IPS-NIHi11 (cell line): ENCODE results near the gene SREK1.
"Not testable (repeated sequence)": the region's sequence is repeated elsewhere in the genome, so short reads cannot be mapped to it uniquely, and the experiment has no call there.

Source experiments
- DNase-seq: peaks from one replicate; pipeline ENCODE4 v3.0.0; 2012; ENCODE audit warnings: mixed read lengths, low spot score

Gene SREK1

GRCh38 chr5:66222455-66222854 is 78.4 kb downstream of the SREK1 start:
- DNase-seq, result no peak

GRCh38 chr5:66222896-66223295 is 78.8 kb downstream of the SREK1 start:
- not testable (repeated sequence) for DNase-seq

GRCh38 chr5:66223637-66224036 is 79.5 kb downstream of the SREK1 start:
- DNase-seq, result peak; percentile 30

- DNase-seq, result no peak
Observed at GRCh38 chr5:66224274-66224673, 80.2 kb downstream of the SREK1 start.

GRCh38 chr5:66224773-66225553 is 80.9 kb downstream of the SREK1 start:
- no peak for DNase-seq

GRCh38 chr5:66230551-66230950 is 86.5 kb downstream of the SREK1 start:
- DNase-seq, result peak; percentile 36

- DNase-seq, result no peak
Observed at GRCh38 chr5:66231508-66231907, 87.4 kb downstream of the SREK1 start.

- DNase-seq, result no peak
Observed at GRCh38 chr5:66232275-66232674, 88.2 kb downstream of the SREK1 start.

GRCh38 chr5:66232706-66233445 is 88.8 kb downstream of the SREK1 start:
- DNase-seq, result peak; percentile 31
